GM18505 (cell line): ENCODE data around the gene IL1R1.

ENCODE experiments used
- ATAC-seq: cut with Tn5 transposase; IDR thresholded peaks from one replicate; pipeline ENCODE4 v1.9.1; 2021; ENCODE audit not compliant: unreplicated experiment
- POLR2A ChIP-seq: IDR thresholded peaks from 4 replicates; pipeline ENCODE4 v1.6.1; 2011; ENCODE audit warnings: borderline replicate concordance; ENCODE audit not compliant: insufficient read depth, insufficient read length; ENCODE audit errors: extremely low read depth

IL1R1 gene

GRCh38 chr2:102137138-102137537 is 5.4 kb upstream of the IL1R1 start:
- no peak for ATAC-seq
- no peak for TF ChIP-seq POLR2A

- no peak for ATAC-seq
- TF ChIP-seq POLR2A: no peak
Observed at GRCh38 chr2:102138331-102138730, 4.2 kb upstream of the IL1R1 start.

GRCh38 chr2:102139851-102140250 is 2.7 kb upstream of the IL1R1 start:
- TF ChIP-seq POLR2A: no peak
- ATAC-seq: no peak

- no peak for TF ChIP-seq POLR2A
- ATAC-seq: no peak
Observed at GRCh38 chr2:102140377-102140776, 2.2 kb upstream of the IL1R1 start.

DNA sequence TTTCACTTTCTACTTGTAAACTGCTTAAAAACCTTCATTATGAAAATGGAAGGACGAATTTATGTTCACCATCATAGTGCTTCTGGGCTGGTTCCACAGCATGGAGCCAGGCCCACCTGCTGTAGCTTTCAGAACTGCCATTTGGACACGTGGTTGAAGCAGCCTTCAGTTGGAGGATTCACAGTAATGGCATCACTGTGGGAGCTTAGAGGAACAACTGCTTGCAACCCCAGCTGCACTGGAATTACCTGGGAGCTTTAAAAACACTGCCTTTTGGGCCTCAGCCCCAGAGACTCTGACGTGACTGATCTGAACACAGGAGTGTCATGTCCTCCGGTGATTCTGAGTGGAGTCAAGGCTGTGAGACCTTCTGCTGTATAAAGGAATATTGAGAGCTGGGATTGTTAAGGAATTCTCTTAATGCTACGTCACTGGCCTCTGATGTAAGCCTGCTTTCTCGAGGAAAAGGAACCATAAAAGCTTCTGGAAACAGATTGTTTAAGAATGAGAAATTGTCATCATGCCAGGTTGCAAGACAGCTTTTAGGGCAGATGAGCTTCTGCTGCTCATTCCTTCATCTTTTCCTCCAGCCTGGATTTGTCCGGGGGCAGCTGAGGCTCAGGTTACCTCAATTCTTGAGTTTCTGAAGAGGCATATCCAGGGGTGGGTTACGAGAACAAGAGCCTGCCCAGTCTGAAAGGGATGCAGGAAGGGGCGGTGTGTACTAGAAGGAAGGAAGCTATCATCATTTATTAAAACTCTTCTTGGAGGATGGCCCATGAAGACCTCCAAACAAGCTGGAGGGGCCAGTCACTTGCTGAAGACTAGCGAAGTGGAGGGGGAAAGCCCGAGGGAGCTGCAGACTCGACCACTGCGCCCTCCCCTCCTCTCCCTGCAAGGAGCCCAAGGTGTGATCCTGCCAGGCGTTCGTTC is 1.3 kb upstream of the IL1R1 start:
- no peak for TF ChIP-seq POLR2A
- no peak for ATAC-seq

DNA sequence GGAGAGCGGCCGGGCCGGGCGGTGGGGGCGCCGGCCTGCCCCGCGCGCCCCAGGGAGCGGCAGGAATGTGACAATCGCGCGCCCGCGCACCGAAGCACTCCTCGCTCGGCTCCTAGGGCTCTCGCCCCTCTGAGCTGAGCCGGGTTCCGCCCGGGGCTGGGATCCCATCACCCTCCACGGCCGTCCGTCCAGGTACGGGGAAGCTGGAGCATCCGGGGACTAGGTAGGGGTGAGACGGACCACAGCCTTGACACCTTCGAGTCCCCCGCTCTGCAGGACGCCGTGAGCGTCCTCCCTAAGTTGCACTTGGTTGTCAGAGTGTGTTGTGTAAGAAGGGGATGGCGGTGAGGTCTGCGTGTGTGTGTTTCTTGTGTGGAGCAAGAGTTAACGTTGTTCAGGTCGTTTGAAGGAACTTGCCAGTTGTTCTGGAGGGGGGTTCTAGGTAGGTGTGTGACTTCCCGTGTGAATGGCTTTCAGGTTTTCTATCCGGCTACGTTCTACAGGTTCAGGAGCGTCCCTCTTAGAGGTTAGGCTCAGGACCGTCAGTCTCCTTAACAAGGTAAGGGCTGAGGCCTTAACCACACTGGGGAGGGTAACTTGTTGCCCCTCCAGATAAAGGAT is 393 bp downstream of the IL1R1 start:
- no peak for ATAC-seq
- TF ChIP-seq POLR2A: no peak

- ATAC-seq: no peak
- TF ChIP-seq POLR2A: no peak
Observed at GRCh38 chr2:102143450-102143985, 972 bp downstream of the IL1R1 start.

DNA sequence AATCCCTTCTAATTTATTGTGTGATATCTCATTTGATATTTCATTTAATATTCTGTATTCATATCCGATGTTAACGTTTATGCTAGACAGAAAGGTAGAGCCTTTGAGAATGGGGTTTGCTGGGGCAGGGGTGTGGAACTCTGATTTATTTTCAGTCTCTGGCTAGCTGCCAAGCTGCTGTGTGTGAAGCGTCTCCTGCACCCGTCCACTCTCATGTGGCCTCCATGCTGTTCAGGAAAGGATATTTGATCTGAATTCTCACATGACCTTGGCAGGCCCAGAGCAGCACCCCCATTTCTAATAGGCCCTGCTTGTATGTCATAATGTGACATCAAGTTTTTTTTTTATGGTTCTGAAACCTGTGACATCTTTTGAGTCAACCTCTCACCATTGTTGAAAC is 1.6 kb downstream of the IL1R1 start:
- ATAC-seq: no peak
- TF ChIP-seq POLR2A: no peak

- no peak for ATAC-seq
- no peak for TF ChIP-seq POLR2A
Observed at GRCh38 chr2:102145107-102145506, 2.6 kb downstream of the IL1R1 start.

GRCh38 chr2:102145934-102146333 is 3.4 kb downstream of the IL1R1 start:
- no peak for TF ChIP-seq POLR2A
- no peak for ATAC-seq

DNA sequence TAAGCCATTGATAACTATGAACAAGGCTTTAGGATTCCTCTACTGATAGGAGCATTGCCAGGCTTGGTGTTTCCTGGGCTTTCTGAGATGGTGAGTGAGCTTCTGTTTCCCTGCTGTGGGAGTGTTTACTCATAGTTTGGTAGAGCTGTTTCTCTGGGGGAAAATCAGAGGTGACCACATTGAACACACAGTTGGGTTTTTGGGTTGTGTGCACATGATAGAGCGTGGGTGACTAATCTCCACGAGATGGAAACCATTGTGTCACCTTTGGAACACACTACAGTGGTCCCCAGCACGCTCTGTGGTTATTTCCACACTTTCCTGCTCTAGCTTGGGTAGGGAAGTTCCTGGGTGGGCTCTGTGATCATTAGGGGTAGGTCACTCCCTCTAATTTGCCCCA is 5.4 kb downstream of the IL1R1 start:
- no peak for TF ChIP-seq POLR2A
- ATAC-seq: no peak

GRCh38 chr2:102149243-102149642 is 6.7 kb downstream of the IL1R1 start:
- no peak for ATAC-seq
- no peak for TF ChIP-seq POLR2A

DNA sequence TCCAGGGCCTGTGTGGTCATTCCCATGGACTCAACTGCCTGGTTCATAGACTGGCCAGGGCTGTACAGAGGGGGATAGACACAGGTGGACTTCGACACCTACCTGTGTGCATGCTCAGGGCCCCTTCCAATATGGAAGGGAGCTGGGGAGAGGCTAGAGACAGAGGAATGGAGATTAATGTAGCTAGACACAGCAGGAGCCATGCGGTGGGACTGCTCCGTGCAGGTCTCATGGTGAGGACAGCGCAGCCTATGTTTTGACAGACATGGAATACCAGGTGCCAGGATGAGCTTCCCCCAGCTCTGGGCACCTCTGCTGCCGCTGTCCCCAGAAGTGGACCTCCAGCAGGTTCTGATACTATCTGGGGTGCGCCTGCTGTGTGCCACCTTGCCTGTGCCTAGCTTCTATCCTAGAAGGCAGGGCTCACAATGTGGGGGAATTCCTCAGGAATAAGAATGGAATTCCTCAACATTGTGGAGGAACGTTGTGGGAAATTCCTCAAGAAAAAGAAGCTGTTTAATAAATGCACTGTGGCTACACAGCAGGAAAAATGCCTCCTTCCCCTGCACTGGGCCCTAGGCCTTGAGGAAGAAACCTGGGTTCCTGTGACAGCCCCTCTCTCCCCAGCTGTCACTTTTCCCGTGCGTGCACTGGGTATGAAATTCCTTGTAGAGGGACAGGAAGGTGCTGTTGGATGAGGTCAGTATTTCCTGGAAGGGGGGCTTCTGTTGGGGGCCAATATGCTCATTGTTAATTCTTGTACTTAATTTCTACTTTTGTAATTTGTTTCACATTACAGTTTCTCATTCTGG is 7.3 kb downstream of the IL1R1 start:
- ATAC-seq: no peak
- TF ChIP-seq POLR2A: no peak

- ATAC-seq: no peak
- no peak for TF ChIP-seq POLR2A
Observed at GRCh38 chr2:102154364-102154763, 11.8 kb downstream of the IL1R1 start.
